AG09319 (cell line): ENCODE data around the gene SETD2.
"Not testable (repeated sequence)": the region's sequence is repeated elsewhere in the genome, so short reads cannot be mapped to it uniquely, and the experiment has no call there.

Experiments
- DNase-seq: peaks from one replicate; pipeline ENCODE4 v3.0.0-alpha.2; 2010; ENCODE audit warnings: low read depth; ENCODE audit errors: extremely low read depth
- TF ChIP-seq, protein P1 (sequence below): IDR thresholded peaks from 2 replicates; pipeline ENCODE4 v1.5.1; 2011; ENCODE audit warnings: low read depth, mild to moderate bottlenecking, inconsistent platforms, low read length, moderate library complexity

SETD2 gene

DNA sequence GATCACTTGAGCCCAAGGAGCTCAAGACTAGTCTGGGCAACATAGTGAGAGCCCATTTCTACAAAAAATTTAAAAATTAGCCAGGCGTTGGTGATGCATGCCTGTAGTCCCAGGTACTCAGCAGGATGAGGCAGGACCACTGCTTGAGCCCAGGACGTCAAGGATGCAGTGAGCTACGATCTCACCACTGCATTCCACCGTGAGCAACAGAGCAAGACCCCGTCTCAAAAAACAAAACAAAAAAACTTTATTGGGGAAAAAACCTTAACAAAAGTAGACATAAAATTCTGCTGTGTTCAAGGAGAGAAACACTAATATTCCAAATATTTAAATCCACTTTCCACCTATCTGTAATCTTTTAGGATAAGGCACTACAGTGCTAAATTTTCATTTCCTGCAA, 20.8 kb downstream of the SETD2 start:
- TF ChIP-seq, protein P1, sequence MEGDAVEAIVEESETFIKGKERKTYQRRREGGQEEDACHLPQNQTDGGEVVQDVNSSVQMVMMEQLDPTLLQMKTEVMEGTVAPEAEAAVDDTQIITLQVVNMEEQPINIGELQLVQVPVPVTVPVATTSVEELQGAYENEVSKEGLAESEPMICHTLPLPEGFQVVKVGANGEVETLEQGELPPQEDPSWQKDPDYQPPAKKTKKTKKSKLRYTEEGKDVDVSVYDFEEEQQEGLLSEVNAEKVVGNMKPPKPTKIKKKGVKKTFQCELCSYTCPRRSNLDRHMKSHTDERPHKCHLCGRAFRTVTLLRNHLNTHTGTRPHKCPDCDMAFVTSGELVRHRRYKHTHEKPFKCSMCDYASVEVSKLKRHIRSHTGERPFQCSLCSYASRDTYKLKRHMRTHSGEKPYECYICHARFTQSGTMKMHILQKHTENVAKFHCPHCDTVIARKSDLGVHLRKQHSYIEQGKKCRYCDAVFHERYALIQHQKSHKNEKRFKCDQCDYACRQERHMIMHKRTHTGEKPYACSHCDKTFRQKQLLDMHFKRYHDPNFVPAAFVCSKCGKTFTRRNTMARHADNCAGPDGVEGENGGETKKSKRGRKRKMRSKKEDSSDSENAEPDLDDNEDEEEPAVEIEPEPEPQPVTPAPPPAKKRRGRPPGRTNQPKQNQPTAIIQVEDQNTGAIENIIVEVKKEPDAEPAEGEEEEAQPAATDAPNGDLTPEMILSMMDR, result no peak
- DNase-seq, result no peak

DNA sequence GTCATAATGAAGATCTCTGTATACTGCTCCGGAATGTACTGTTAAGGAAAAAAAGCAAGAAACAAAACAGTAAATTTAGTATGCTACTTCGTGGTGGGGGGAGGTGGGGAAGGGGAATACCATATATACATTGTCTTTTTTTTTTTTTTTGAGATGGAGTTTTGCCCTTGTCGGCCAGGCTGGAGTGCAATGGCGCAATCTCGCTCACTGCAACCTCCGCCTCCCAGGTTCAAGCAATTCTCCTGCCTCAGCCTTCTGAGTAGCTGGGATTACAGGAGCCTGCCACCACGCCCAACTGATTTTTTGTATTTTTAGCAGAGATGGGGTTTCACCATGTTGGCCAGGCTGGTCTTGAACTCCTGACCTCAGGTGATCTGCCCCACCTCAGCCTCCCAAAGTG, 21.4 kb downstream of the SETD2 start:
- DNase-seq, result not testable (repeated sequence)

DNA sequence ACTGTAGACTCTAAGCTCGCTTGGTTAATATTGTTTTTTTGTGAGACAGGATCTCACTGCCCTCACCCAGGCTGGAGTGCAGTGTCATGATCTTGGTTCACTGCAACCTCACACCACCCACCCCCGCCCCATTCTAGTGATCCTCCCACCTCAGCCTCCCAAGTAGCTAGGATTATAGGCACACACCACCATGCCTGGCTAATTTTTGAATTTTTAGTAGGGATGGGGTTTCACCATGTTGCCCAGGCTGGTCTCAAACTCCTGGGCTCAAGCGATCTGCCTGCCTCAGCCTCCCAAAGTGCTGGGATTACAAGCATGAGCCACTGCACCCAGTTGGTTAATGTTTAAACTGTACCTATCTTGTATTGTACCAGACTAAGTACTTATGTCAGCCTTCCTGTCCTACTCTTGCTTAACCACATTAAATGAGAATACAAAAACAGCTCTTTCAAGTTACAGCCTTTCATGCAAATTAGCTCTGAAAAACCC, 22.9 kb downstream of the SETD2 start:
- DNase-seq, result not testable (repeated sequence)

DNA sequence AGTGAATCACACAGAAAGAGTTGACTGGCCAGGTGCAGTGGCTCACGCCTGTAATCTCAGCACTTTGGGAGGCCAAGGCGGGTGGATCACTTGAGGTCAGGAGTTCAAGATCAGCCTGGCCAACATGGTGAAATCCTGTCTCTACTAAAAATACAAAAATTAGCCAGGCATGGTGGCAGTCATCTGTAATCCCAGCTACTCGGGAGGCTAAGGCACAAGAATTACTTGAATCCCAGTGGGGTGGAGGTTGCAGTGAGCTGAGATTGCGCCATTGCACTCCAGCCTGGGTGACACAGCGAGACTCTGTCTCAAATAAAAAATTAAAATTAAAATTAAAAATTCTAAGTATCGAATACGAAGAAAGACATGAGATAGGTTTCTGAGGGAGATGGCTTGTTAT, 23.4 kb downstream of the SETD2 start:
- not testable (repeated sequence) for DNase-seq

DNA sequence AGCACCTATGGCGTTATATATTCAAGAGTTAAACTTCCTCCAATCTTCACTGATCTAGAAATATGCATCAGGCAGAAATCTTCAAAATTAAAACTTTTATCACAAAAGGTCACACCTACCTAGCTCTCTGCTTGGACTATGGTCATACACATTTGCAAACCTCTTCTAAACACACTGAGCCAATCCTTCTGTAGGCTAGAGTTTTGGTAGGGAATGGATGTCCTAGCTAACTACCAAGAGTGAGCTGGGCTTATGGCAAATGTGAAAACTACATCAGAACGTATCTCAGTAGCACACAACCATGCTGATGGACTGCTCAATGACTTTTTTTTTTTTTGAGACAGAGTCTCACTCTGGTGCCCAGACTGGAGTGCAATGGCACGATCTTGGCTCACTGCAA, 29.6 kb downstream of the SETD2 start:
- no peak for DNase-seq
- TF ChIP-seq, protein P1, result no peak

DNA sequence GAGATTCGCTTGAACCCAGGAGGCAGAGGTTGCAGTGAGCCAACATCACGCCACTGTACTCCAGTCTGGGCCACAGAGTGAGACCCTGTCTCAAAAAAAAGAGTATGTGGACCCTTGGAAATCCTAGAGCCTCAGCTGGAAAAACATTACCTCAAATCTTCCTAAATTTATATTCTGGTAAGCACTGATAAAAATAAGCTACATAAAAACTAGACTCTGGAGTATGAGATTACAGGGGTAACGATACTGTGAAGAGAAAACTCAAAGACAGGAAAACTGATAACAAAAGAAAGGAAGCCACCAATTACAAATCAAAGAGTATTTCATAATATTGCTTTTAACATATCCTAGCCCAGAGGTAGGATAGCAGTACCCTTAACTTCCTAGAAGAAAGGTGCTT, 30.3 kb downstream of the SETD2 start:
- TF ChIP-seq, protein P1, result no peak
- DNase-seq, result no peak

DNA sequence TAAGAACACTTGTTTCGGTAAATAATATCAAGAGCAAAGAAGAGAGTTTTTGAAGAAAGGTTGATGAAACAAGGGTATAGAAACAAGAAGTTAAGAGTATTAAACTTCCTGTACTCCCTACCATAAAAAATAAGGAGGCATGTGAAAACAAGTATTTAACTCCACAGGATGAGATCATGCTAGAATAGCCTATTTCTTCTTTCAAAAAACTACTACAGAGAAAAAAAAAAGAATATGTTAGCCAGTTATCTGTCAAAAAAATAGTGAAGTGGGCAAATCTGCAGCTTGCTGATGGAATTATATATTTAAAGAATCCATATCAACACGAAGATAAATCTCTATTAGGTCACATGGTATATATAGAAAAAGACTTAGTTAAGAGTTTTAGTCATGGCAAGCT, 33.4 kb downstream of the SETD2 start:
- TF ChIP-seq, protein P1, result no peak
- no peak for DNase-seq

DNA sequence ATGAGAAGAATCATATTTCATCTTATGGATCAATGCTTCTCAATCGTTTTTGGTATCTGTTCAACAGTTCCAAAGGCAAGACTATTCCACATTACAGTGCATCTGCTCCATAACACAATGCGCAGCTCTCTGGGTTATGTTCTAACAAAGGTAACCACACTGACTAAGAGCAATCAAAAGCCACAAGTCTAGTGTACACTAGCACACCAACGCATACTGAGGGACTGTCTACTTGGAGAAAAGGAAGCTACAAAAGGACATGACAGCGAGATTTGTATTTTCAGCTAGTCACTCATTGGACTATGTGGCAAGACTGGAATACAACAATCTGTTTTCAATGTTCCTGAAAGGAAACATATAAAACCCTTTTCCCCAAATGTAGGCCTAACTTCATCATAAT, 35.8 kb downstream of the SETD2 start:
- TF ChIP-seq, protein P1, result no peak
- no peak for DNase-seq

DNA sequence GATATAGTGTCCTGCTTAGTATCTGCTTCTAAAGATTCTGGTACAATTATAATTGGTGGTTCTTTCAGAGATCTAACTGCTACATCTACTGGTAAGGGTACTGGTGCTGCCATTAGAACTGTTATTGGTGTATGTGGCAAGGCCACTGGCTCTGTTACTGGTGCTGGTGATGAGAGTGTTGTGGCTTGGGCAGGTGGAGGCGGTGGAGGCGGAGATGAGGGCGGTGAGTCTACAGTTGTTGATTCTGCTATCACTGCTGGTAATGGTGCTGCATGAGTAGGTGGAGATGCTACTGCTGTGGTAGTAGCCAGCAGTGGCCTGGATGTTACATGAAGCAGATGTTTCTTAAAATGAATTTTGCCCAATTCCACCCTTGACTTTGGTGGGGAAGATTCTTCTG, 40.1 kb downstream of the SETD2 start:
- TF ChIP-seq, protein P1, result no peak
- DNase-seq, result no peak
